ENCODE data around the gene GLS.

- TF ChIP-seq MAX (IDR thresholded peaks at IDR 0.05) (no peak), REST (IDR thresholded peaks at IDR 0.05; ENCODE audit: low read depth) (no peak), YY1 (IDR thresholded peaks at IDR 0.05; ENCODE audit: low read depth) (no peak), FOXM1 (IDR thresholded peaks at IDR 0.05; ENCODE audit: borderline replicate concordance, low read depth) (no peak)
Measured at GRCh38 chr2:191010887-191011885, 130.6 kb downstream of the GLS start.

All from Ishikawa (cell line).